GM19324 (cell line): ENCODE measurements around the gene FAM53B.
"Not testable (repeated sequence)": the region's sequence is repeated elsewhere in the genome, so short reads cannot be mapped to it uniquely, and the experiment has no call there.

ENCODE experiments used
- ATAC-seq: cut with Tn5 transposase; IDR thresholded peaks from one replicate; pipeline ENCODE4 v1.9.1; 2021; ENCODE audit warnings: mild to moderate bottlenecking, moderate library complexity; ENCODE audit not compliant: unreplicated experiment, low FRiP score

The FAM53B gene

DNA sequence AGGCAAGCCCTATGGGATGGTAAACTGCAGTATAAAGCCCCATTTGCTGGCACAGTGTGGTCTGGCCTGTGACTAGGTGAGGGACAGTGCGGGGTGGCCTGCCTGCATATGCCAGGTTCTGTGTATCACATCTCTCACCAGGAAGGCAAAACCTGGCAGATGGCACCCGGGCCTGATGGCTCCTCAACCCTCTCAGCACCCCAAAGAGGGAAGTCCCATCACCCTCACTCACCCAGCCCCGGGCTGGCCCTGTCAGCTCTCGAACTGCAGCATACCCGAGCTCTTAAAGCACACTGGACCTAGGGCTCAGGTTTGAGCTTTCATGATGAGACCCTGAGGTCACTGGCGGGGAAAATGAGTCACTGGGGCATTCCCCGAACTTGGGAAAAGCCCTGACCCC lies 152.1 kb downstream of the FAM53B start:
- ATAC-seq, result no peak

DNA sequence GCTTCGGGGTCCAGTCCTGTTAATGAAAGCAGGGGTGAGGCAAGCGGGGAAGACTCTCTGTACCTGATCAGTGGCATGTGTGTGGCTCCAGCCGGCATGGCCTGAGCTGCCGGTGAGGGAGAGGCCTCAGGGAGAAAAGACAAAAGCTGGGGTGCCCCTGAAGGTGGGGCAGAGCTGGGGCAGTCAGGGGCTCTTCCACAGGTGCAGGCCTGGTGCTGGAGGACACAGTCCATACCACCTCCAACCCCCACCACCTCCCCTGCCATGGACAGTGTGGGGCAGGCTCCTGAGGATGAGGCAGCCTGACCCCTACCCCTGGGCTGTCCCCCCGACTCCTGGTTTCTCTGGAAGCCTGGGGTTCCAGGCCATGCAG lies 153.1 kb downstream of the FAM53B start:
- no peak for ATAC-seq

DNA sequence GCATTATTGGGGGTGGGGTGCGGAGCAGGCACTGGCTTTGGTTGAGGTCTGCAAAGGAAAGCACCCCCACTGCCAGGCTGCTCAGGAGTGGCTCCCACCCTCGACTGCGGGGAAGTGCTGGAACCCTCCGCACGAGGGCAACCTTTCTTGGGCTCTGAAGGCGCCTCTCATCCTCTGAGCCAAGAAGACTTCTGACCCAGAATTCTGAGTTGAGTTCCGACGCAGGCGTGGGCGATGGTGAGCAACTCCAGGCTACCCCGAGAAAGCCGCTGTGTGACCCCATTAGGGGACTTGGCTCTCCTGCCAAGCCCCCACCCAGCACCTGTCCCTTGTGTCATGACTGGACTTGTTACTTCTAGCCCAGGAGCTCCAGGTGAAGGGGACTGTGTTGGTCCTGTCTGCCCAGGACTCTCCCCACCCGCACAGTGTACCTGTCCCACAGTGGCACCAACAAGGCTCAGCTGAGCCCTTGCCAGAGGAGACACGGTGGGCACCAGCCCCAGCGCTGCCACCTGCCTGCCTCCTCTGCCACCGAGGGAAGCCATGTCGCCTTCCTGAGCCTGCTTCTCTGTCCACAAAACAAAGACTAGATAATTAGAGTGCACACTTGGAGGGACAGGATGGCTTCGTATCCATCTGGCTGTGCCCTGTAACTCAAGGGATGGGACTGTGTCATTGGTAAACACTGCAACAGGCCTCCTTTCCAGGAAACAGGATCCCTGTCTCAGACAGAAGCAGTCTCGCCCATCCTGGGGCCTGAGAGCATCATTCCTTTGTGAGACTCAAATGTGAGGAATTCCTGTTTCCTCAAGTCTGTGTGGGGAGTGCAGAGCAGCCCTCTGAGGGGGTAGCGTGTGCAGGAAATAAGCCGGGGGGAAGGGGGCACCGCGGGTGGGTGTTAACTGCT lies 153.7 kb downstream of the FAM53B start:
- ATAC-seq, result no peak

DNA sequence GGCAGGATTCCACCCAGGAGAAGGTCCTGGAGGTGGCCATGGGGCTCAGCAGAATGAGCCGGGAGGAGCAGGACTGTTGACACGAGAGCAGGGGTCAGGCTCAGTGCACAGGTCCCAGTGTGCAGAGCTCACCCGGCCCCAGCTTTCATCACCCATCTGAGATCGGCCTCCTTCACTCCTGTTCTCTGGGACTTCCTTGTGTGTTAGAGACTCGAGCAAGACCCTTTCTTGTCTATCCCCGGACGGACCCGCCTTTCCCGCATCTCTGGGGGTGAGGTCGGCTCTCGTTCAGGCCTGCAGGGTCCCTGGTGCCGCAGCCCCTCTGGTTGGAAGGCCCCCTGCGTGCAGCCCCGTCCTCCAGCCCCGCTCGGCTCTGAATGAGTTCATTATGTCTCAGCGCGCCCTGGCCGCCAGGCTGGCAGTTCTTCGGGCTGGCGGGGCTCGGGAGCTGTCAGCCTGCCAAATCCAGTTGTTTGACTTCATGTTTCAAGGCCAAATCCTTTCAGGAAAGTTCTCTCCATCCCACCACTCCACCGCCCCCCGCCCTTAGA lies 154.6 kb downstream of the FAM53B start:
- no peak for ATAC-seq

DNA sequence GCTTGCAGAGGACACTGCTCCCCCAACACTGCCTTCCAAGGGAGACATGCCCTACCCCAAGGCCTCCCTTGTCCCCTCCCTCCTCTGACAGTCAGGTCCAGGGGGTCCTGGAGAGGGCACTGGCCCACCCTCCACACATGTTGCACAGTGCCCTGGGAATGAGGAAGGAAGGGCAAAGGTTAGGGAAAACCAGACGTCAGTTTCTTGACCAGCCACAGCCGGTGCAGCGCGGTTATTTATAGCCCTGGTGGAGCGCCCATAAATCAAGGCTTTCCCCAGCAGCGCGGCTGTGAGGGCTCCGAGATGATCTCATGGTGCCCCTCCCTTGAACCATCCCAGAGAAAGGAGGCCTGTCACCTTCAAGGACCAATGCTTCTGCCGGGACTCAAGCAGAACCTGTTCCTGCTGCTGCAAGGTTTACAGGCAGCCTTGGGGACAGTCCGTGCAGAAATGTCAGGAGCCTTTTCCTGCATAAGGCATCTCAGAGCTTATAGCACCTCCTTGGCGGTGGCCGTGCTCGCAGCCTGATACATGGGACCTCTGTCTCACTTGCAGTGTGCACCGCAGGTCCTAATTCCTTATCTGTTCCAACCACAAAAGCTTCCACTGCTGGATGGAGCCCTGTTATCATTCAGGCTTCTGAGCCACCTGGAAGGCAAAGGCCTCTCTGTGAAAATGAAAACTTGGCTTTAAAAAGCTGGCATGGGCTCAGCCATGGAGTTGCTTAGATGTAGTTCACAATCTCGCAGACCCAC lies 155.3 kb downstream of the FAM53B start:
- ATAC-seq, result no peak

DNA sequence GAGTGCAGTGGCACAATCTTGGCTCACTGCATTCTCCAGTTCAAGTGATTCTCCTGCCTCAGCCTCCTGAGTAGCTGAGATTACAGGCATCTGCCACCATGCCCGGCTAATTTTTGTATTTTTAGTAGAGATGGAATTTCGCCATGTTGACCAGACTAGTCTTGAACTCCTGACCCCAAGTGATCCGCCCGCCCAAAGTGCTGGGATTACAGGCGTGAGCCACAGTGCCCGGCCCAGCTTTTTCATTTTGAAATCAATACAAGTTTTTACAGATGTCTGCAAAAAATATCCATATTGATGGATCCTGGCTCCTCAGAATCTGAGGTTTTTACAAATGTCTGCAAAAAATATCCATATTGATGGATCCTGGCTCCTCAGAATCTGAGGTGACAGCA lies 155.8 kb downstream of the FAM53B start:
- ATAC-seq, result not testable (repeated sequence)

DNA sequence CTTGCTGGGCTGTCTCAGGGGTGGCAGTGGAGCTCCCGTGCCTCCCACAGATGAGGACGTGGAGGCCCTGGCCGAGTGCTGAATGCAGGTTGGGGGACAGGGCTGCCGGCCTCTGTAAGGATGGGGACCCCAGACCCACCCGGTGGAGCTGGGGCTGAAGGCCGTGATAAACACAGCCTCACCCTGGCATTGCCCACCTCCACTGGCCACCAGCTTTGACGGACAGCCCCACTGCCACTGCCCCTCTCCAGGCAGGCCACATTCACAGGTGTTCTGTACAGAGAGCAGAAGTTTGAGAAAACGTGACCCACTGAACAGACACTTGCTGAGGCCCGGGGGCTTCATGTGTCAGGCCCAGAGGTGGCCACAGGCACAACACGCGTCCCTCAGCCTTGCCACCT lies 156.4 kb downstream of the FAM53B start:
- ATAC-seq, result no peak

DNA sequence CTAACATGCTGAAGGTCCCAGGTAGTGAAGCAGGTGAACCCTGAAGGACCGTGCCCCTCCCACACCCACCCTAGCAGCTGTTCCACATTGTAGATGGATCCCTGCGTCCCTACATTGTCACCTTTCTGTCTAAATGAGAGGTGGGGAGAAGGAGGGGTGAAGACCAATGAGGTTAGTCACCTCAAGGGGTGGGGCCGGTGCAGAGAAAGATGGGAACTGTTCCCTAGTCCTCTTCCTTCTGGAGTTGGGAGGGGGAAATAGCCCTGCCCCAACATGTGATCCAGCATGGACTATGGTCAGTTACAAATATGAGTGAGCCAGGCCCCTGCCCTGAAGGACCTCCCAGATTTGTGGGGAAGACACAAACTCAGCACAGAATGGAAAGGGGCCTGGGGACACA lies 158.0 kb downstream of the FAM53B start:
- no peak for ATAC-seq

DNA sequence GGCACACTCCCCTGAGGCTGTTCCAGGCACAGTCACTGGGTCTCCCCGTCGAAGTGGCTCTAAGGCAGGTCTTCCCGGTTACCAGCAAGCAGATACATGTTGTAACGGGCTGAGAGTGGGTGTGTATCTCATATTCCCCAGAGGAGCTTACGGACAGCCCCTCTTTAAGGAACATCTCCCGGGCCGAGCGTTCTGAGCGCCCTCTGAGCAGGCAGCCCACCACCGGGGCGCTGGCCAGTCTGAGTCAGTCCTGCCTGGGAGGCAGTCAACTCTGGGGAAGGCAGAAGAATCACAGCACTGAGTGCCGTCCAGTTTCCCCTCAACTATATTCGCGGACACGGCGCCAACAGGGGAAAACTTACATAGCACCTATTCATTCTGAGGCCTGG lies 165.2 kb downstream of the FAM53B start:
- no peak for ATAC-seq

DNA sequence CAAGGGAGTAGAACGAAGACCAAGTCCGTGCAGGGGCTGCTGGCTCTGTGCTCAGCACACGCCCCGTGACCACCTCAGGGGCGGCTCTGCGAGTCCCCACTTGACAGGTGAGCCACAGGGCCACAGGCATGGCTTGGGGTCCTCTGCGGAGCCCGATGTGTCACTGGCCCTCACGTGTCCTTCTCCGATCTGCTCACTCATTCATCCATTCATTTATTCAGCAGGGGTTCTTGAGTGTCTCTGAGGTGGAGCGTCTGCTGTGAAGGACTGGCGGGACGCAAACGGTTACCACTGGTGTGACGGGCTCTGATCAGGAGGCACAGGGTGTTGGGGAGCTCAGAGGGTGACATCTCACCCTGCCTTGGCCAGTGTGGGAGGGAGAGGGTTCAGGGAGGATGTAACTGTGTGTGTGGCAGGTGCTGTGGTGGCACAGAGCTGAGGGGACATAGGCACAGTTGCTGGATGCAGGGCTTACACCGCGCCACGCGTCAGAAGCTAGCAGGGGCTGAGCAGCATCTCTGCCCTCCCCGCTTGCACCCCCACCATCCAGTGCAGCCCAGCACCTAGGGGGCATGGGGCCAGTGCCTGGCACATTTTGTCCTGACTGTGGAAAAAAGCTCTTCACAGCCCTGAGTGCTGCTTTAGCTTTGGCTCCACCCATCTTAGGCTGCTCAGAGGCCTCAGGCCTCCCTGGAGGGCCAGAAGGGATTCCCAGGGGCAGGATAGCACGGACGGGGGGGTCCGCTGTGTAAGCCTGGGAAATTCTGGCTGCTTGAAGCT lies 165.8 kb downstream of the FAM53B start:
- no peak for ATAC-seq

DNA sequence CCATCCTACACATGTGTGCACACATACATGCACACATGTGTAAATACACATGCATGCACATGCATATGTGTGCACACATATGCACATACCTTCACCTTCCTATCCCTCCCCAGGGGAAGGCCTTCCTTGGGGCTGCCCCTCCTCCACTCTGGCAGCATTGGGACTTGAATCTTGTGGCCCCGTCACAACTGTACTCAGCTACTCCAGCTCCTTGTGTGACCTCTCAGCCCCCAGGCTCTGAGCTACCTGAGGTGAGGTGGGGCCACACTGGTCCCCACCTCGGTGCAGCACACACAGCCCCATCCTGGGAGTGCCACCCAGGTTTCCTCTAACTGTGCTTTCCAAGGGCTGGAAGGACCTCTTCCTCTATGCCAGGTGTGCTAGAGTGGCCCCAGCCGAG lies 166.5 kb downstream of the FAM53B start:
- ATAC-seq, result no peak

DNA sequence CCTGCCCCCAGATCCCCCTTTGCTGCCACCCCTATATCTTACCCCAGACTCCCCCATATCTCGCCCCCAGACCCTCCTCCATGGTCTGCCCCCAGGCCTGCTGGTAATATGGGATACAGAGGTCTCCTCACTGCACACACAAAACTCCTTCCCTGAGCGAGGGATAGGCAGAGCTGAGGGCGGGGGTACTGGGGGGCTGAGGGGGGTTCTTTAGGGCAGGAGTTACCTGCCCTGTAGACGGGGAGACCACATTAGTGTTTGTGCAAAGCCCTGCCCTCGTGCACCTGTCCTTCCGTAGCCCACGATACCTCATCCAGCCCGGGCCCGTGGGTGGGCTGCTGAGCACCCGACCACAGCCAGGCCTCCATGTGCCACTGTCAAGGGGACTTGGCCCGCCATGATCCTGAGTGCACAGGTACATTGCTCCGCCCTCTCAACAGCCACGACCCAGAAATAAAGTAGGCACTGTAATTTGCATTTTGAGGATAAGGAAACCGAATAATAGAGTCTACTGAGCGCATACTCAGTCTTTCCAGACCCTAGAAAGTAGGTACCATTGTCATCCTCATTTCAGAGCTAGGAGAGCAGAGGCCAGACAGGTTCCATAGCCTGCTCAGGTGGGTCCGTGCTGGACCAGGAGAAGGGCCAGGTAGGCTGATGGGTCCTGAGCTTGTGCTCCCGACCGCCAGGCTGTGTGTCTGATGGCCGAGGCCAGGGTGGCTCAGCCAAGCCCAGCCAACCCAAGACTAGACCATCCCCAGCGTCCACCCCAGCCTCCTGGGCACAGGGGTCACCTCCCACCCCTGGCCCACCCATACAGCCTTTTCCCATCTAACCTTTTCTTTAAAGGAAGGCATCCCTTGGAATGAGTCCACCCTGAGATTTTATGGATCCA lies 167.4 kb downstream of the FAM53B start:
- no peak for ATAC-seq

DNA sequence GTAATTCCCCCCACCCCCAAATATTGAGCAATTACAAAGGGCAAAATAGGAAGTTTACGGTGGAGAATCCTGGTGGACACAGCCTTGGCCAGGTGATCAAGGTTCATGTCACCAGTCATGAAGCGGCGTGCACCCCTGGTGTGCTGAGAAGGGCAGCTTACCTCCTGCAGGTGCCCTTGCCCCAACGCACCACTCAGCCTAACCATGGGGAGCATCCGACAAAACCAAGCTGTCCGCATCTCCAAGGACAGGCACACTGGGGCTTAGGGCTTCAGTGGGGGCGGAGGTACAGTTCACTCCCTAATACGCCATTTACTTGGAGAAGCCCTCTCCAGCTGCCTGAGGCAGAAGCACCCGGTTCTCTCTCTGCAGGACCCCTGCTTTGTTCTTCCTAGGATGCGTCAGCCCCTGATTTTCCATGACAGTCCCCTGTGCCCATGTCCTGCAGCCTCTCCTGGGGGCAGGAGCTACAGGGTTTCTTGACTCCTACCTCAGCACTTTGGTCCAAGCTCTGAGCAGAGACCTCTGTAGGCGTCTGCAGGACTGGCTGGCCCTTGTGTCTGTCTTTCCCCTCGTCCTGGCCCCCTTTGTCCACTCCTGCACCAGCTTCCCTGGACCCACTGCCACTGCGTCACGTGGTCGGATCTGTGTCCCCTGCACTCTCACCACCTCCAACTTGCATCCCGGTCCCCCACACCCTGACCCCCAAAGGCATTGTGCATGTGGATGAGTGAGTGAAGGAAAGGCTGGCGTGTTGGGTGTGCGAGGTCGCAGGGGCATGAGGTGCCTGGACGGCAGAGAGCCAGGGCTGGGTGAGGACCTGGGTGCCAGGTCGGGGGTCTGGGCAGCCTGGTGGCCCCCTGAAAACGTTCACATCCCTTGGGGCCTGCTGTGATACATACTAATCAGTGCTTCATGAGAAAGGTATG lies 168.8 kb downstream of the FAM53B start:
- ATAC-seq, result no peak

DNA sequence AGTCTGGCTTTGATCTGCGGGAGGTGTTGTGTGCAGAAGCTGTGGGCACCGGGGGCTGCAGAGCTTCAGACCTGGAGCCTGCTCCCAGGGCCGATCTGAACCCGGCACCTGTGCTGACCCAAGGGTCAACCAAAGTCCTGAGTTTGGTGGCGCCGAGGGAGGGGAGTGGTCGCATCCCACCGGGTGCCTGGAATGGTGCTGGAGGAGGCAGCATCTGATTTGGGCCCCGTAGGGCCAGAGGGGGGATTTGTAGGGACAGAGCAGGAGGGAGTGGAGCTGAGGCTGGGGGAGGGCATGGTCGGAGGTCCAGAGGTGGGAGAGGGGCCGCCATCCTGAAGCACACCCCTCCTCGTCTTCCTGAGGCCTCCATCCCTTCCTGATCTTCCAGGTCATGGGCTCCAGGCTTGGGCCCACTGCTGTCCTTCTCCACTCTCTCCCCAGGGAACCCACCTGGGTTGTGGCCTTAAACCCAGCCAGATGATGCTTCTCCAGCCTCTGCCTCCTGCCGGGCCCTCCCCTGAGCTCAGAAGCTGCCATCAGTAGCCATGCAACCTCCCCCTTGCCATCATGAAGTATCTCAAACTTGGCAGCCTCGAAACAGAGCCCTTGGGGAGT lies 169.6 kb downstream of the FAM53B start:
- no peak for ATAC-seq

DNA sequence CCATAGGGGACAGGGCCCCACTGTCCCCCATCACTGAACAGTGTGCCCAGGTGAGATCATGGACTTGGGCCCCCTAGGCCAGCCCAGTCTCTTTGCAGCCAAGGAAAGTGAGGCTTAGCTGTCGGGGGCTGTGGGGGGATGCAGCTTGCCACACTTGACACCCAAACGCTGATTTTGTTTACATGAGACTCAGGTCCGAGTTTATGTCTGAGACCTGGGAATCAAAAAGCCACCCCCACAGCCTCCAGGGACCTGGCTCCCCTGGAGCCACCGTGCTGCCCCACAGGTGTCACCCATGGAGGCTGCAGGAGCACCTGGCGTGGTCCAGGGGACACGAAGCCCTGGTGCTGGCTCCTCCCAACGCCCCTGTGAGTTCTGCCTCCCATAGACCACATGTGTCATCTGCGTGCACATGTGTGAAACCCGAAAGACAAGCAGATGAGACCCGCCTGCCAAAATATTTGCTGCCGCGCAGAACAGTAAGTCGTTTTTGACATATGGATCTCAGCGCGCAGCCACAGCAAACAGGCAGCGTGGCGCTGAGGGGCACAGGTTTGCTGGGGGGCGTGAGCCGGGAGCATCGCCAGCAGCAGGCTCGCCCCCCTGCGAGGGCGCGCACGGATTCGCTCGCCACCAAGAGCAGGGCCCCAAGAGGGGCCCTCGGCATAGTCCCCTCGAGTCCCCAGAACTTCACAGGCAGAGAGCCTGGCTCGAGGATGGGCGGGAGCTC lies 170.3 kb downstream of the FAM53B start:
- ATAC-seq, result no peak

DNA sequence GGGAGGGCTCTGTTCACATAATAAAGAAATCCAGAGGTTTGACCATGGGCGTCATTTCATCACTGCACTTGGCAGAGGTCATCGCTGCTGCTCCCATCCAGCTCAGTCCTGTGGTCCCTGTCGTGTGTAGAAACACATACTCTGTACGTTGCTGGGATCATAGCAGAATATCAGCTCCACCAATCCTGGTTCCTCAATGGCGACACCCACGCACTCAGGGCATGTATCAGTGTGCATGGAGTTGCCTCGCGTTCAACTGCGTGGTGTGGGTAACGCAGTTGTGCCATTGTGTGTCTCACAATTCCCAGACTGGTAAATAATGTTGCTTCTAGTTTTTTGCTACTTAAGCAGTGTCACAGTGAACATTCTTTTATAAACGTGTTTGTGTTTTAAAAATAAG lies 171.4 kb downstream of the FAM53B start:
- no peak for ATAC-seq

DNA sequence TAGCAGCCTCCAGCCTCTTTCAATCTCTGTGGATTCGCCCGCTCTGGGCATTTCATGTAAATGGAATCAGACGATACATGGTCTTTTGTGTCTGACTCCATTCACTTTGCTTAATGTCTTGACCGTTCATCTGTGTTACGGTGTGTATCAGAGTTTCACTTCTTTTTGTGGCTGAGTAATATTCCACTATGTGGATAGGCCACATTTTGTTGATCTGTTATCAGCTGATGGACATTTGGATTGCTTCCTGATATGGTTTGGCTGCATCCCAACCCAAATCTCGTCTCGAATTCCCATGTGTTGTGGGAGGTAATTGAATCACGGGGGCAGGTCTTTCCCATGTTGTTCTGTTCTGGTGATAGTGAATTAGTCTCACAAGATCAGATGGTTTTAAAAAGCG lies 173.5 kb downstream of the FAM53B start:
- no peak for ATAC-seq
